NCI-H187 treated with DMSO at 0.1 percent for 48 hours (cell line): ENCODE data around the gene DGKA.
"Not testable (repeated sequence)": the region's sequence is repeated elsewhere in the genome, so short reads cannot be mapped to it uniquely, and the experiment has no call there.

ENCODE experiments used
- DNase-seq: peaks from one replicate; lab custom pipeline; 2025; lab: John Stamatoyannopoulos, UW

Gene DGKA

DNA sequence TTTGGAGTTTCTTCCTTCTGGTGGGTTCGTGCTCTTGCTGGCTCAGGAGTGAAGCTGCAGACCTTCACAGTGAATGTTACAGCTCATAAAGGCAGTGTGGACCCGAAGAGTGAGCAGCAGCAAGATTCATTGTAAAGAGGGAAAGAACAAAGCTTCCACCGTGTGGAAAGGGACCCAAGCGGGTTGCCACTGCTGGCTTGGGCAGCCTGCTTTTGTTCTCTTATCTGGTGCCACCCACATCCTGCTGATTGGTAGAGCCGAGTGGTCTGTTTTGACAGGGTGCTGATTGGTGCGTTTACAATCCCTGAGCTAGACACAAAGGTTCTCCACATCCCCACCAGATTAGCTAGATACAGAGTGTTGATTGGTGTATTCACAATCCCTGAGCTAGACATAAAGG, 68.6 kb downstream of the DGKA start:
- not testable (repeated sequence) for DNase-seq

DNA sequence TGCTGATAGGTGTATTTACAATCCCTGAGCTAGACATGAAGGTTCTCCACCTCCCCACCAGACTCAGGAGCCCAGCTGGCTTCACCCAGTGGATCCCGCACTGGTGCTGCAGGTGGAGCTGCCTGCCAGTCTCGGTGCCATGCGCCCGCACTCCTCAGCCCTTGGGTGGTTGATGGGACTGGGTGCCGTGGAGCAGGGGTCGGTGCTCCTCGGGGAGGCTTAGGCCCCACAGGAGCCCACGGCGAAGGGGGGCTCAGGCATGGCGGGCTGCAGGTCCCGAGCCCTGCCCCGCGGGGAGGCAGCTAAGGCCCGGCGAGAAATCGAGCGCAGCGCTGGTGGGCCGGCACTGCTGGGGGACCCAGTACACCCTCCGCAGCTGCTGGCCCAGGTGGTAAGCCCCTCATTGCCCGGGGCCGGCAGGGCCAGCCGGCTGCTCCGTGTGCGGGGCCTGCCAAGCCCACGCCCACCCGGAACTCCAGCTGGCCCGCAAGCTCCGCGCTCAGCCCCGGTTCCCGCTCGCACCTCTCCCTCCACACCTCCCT, 69.1 kb downstream of the DGKA start:
- DNase-seq: not testable (repeated sequence)

DNA sequence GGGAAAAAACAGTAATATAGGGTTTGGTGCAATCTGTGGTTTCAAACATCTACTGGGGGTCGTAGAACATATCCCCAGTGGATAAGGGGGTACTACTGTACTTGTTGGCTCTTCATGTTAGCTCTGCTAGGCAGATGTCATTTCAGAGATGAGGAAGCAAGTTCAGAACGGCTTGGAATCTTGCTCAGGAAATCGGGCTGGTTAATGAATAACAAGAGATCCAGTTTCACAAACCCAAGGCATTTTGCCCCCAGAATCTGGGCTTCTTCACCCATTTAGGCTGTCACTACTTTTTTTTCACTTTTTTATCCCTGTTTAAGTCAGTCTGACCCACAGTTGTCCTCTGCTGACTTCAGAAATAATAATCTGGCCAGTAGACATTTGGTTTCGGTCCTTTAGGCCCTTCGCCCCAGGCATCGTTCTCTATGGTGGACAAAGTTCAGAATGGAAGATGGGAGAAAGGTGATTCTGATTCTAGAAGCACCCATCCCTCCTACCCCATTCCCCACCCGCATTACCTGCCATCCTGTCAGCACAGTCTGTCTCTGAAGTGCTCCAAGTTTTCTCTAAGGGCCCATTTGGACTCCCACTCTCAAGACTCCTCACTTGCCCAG, 70.6 kb downstream of the DGKA start:
- DNase-seq: no peak

DNA sequence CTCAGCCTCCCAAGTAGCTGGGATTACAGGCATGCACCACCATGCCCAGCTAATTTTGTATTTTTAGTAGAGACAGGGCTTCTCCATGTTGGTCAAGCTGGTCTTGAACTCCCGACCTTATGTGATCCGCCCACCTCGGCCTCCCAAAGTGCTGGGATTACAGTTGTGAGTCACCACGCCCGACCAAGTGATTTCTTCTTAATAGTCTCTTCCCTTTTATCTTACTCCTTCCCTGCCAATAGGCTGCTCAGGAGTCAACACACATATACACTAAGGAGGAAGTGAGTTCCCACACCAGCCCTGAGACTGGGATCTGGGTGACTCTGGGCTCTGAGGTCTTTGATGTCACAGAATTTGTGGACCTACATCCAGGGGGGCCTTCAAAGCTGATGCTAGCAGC, 72.4 kb downstream of the DGKA start:
- DNase-seq: not testable (repeated sequence)
